ENCODE data around the gene TALDO1. TPM values are rescaled to one million over a fixed set of nuclear protein-coding genes. Genes with fewer than 3 reads are reported as not detected.

Gene TALDO1
- total and polyA plus RNA-seq, 12 donors = 64.3 to 167 (median 145) TPM

DNA sequence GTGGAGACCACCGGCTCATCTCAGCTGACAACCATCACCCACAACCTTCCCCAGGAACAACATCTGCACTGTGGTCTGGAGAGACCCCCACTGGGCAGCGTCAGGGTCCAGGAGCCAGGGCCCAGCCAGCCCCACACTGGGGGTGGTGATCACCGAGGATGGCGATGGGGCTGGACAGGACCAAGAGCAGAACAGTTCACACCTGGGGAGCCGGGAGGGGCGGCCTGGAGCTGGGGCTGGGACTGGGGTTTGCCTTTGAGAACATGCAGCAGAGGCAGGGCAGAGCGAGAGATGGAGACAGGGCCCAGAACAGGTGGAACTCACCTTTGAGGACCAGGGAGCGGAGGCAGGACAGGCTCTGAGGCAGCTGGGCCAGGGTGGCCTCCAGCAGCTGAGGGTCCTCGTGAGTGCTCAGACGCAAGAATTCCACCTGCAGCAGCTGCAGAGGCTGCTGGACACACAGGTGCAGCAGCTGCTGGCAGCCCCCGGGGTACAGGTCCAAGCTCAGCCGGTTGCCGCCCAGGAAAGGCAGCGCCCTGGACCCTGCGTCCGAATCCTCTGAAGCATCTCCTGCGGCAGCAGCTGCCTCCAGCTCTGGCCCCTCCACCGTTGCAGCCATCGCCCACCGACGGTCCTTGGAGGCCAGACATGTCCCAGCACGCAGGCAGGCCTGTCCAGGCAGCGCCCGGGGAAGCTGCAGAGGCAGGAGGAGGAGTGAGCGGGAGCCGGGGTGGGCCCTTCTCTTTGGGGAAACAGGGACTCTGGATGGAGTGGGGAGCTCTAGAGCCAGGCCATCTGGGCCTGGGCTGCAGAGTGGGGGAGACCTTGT is 56.7 kb downstream of the TALDO1 start:
- Histone ChIP-seq H3K4me1 (replicated peaks in 1 of 2) (peaks cover 15 to 21% of the 10 kb centered on the region in 2 donors), H3K9me3 (replicated peaks in 1 of 3) (no peaks in the 10 kb centered on the region), H3K27me3 (no peaks in the 10 kb centered on the region), H3K27ac (no peak overlapping the region), H3K36me3 (replicated peaks in 1 of 2) (peaks cover 0 to 41% of the 10 kb centered on the region in 2 donors), H3K4me3 (peak overlapping the region in 1 of 4 donors; percentile 59)
- WGBS, 4 donors = 58 to 72% (median 60%) methylated on average over 8 to 26 of the region's 26 CpGs
- DNase-seq = peak in 1 of 7 donors; percentile 35
- intact Hi-C loops (cut with DNase I) = no loop called here
- TF ChIP-seq, protein P1, sequence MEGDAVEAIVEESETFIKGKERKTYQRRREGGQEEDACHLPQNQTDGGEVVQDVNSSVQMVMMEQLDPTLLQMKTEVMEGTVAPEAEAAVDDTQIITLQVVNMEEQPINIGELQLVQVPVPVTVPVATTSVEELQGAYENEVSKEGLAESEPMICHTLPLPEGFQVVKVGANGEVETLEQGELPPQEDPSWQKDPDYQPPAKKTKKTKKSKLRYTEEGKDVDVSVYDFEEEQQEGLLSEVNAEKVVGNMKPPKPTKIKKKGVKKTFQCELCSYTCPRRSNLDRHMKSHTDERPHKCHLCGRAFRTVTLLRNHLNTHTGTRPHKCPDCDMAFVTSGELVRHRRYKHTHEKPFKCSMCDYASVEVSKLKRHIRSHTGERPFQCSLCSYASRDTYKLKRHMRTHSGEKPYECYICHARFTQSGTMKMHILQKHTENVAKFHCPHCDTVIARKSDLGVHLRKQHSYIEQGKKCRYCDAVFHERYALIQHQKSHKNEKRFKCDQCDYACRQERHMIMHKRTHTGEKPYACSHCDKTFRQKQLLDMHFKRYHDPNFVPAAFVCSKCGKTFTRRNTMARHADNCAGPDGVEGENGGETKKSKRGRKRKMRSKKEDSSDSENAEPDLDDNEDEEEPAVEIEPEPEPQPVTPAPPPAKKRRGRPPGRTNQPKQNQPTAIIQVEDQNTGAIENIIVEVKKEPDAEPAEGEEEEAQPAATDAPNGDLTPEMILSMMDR (IDR thresholded peaks at IDR 0.05) = no peak
- TF ChIP-seq POLR2A (IDR thresholded peaks at IDR 0.05) = no peak

DNA sequence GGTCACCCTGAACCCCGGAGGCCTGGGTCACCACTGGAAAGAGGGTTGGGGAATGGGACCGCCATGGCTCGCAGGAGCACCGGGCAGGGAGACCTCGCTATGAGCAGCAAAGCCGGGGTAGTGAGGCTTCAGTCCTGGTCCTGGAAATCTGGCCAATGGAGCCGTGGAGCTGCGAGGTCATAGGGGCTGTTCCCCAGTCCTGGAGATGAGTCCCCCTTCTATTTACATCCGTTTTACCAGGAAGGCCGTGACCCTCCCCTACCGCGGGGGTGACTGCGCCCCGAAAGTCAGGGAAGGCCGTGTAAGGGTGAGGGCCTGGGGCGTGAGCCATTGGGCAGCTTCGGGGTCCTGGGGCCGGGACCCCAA is 57.3 kb downstream of the TALDO1 start:
- 4 to 15% (median 10%) methylated on average over 4 to 18 of the region's 18 CpGs for WGBS, 4 donors
- H3K4me3 ChIP-seq = peak overlapping the region in 2 of 4 donors; percentile 56 to 59
- TF ChIP-seq, protein P1 (IDR thresholded peaks at IDR 0.05) = no peak
- no peak for TF ChIP-seq POLR2A (IDR thresholded peaks at IDR 0.05)
- H3K27ac ChIP-seq = peak overlapping the region in 2 of 5 donors; percentile 85 to 93
- H3K27me3 ChIP-seq = no peaks in the 10 kb centered on the region
- peaks cover 15 to 21% of the 10 kb centered on the region in 2 donors for H3K4me1 ChIP-seq (replicated peaks in 1 of 2)
- H3K9me3 ChIP-seq (replicated peaks in 1 of 3) = no peaks in the 10 kb centered on the region
- intact Hi-C loops (cut with DNase I) = no loop called here
- H3K36me3 ChIP-seq (replicated peaks in 1 of 2) = peaks cover 0 to 35% of the 10 kb centered on the region in 2 donors
- DNase-seq = no peak

DNA sequence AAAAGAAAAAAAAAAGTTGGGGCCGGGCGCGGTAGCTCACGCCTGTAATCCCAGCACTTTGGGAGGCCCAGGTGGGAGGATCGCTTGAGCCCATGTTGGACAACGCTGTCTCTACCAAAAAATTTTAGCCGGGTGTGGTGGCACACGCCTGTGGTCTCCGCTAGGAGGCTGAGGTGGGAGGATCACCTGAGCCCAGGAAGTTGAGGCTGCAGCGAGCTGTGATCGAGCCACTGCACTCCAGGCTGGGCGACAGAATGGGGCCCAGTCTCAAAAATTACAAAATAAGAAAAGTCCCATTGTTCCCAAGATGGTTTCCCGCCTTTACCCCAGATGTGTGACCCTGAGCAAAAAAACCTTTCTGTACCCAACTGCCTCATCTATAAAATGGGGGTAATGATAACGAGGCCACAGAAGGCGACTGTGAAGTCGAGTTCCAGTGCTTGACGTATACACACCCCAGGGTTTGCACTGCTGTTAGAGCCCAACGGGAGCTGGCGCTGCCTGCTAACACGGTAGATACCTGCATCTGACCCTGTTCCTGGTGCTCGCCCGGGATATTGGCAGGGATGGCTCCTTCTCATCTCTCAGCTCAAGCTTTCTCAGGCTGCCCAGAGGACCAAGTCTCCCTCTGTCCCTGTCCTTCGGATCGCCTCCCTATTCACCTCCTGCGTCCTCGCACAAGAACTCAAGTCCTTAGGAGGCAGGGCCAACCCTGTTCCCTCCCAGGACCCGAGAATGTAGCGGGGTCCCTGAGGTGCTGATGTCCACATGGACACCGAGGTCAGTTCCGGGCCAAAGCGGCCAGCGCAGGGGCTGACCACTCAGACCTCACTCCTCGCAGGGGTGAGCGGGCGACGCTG is 61.4 kb downstream of the TALDO1 start:
- Histone ChIP-seq H3K9me3 (replicated peaks in 1 of 3) (no peaks in the 10 kb centered on the region), H3K4me3 (peak overlapping the region; percentile 62 to 96 (median 75)), H3K27me3 (no peaks in the 10 kb centered on the region), H3K27ac (peak overlapping the region; percentile 95 to 98 (median 97)), H3K36me3 (replicated peaks in 1 of 2) (peaks cover 0 to 24% of the 10 kb centered on the region in 2 donors), H3K4me1 (replicated peaks in 1 of 2) (peaks cover 27 to 40% of the 10 kb centered on the region in 2 donors)
- intact Hi-C loops (cut with DNase I) = no loop called here
- 31 to 43% (median 37%) methylated on average over 25 to 36 of the region's 36 CpGs for WGBS, 4 donors
- no peak for TF ChIP-seq POLR2A (IDR thresholded peaks at IDR 0.05)
- TF ChIP-seq, protein P1 (IDR thresholded peaks at IDR 0.05) = no peak
- peak in 3 of 7 donors; percentile 88 to 92 (median 91) for DNase-seq
